Astrocyte (in vitro differentiated cells and primary cell): ENCODE results near the gene KCNJ18.
"Not testable (repeated sequence)": the region's sequence is repeated elsewhere in the genome, so short reads cannot be mapped to it uniquely, and the experiment has no call there.

ENCODE experiments used
- CTCF ChIP-seq: IDR thresholded peaks from 2 replicates; pipeline ENCODE4 v1.5.1; 2011; ENCODE audit warnings: low read depth, mild to moderate bottlenecking, inconsistent platforms, low read length, moderate library complexity; ENCODE audit not compliant: insufficient read depth
- EZH2 ChIP-seq: IDR thresholded peaks from 2 replicates; pipeline ENCODE4 v1.6.1; 2012; ENCODE audit warnings: mild to moderate bottlenecking, low read length, inconsistent platforms; ENCODE audit not compliant: insufficient read depth

- not testable (repeated sequence) for TF ChIP-seq CTCF, EZH2
Observed at GRCh38 chr17:21697508-21697860, 5.2 kb downstream of the KCNJ18 start.
